ENCODE measurements around the gene NOTO.
A peak's percentile ranks its signal among the peaks of the same experiment; 100 is the strongest.

The NOTO gene

DNA sequence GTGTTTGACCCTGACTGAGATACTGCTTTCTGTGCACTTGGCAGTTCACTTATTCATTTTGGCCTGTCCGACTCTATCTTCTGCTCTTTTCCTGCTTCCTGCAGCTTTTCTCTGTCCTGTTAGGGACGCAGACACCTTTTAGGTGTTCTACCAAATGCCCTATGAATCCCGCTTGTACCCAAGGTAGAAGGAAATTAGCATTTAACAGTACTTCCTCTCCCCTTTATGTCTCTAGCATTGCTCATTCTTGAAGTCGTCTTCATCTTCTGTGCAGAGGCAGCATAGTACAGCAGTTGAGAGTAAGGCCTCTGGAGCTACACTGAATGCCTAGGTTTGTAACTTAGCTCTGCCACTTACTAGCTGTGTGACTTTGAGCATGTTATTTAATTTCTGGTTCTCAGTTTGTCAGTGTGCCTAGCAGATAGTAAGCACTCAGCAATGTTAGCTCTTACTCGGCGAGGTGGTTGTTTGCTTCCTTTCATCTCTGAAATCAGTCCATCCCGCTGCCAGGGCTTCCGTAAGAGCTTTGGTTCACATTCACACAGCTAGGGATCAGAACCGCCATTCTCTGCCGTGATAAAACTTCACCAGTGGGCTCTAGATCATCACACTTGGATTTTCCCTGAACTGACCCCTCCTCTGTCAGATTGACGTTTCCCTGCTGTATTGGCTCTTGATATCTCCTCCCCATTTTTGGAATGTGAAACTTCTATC is 33.1 kb downstream of the NOTO start:
- no peak for DNase-seq

DNA sequence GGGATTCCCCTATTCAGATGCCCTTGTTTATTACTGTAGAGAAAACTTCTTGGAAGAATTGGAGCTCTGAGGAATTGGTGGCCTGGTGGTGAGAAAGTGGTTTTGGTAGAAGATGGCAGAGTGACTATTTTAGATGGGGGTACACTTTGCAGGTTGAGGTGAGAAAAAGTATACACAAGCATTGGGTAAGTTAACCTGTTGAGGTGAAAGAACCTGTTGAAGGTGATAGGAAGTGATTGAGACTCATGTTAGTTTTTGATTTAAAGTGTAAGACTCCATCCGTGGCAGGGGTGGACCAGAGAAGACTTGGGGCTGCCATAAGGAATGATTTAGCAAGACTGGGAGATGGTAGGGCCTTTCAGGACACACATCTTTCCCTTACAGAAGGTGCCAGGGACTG is 34.8 kb downstream of the NOTO start:
- no peak for DNase-seq

DNA sequence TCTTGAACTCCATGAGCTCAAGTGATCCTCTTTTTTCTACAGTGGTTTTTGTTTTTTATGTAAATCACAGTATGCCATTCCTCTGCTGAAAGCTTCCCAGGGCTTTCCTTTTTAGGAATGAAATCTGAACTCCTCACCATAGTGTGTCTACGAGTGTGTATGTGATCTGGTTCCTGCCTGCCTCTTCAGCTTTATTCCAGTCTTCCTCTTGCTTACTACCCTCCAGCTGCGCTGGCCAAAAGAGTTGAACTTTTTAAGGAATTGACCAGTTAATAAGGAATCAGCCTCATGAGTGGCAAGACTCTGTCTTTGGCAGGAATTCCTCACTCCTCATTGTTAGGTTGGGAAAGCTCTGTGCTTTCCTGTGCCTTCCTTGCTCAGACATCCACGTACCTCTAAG is 35.8 kb downstream of the NOTO start:
- DNase-seq: no peak

DNA sequence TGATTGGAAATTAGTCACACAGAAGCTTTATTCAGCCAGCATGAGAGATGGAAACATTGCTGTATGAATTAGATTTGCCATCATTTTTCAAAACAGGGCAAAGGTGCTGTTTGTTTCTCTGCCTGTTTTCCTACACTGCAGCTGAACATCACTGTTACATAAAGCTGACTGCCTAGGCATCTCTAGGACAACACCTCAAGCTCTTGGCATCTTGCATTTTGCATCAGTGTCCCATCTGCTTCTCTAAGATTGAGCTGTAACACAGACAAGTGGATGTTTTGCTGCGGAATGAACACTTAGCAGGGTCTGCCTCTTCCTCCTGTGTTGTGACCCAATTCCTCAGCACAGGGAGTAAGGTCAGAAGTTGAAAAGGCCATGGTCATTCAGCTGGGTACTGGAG is 36.6 kb downstream of the NOTO start:
- no peak for DNase-seq

DNA sequence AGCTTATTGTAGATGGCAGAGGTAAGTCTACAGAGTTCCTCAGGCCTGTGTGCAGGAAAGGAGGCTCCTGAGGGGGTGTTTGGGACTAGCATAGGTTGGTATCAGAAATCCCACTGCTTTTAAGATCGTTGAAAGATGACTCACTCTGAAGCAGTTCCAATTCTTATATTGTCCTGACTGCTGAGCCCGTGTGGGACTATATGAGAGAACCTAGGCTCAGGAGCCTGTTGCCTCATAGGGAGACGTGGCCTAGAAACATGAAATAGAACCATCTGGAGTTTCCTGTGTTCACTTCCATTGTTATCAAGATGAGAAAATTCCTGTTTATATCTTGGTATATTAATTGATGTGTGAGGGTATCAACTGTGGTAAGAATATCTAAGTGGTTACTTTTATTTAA is 37.4 kb downstream of the NOTO start:
- peak; percentile 28 for DNase-seq

DNA sequence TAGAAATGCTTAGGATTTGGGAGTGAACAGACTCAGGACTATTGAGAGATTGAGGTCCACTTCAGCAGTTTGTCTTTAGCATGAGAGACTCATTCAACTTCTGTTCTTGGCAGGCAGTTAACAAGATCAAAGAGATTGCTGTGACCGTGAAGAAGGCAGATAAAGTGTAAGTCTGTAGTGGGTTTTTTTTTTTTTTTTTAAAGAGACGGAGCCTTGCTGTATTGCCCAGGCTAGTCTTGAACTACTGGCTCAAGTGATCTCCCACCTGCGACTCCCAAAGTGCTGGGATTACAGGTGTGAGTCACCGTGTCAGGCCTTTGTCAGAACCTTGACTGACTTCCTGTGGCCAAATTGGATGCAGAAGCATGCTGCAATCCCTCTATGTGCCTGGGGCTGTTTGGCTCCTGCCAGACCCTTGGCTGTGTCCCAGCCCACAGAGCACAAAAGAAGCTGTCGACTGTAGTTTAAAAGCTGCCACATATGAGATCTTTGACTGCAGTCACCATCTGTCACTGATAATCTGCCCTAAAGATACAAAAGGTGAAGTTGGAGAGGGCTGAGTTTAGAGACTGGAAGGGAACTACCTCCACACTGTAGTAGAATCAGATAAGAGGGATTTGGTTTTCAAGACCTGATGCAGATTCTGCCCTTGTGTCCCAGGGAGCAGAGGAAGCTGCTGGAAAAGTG is 41.7 kb downstream of the NOTO start:
- DNase-seq: peak; percentile 8

DNA sequence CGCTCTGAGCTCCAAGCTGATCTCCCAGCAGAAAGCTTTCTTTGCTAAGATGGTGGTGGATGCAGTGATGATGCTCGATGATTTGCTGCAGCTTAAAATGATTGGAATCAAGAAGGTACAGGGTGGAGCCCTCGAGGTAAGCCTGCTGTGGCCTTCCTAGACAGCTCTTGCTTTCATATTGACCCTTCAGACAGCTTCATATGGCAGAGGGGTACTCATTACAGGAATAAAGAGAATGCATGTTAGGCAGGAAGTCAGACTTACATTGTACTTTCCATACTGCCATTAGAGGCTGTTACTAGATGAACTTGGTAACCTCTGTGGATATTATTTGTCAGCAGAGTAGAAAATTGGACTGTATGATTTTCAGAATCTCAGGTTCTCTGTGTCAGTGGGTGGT is 42.2 kb downstream of the NOTO start:
- no peak for DNase-seq

DNA sequence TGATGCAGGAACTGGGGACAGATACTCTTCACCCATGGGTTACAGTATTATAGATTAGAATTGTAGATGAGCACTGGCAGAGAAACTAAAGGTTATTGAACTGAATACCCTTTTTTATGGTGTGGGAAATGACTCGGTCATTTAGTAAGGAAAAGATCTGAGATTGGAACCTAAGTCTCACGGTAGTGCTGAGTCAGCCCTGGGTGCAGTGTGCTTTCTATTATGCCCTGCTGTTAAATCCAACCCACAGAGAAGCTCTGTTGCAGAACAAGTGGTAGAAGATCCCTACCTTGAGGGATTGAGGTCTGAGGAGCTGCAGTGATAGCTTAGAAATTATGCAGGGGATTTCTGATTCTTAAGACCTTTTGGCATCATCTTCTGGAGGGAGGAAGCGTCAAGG is 44.5 kb downstream of the NOTO start:
- no peak for DNase-seq

DNA sequence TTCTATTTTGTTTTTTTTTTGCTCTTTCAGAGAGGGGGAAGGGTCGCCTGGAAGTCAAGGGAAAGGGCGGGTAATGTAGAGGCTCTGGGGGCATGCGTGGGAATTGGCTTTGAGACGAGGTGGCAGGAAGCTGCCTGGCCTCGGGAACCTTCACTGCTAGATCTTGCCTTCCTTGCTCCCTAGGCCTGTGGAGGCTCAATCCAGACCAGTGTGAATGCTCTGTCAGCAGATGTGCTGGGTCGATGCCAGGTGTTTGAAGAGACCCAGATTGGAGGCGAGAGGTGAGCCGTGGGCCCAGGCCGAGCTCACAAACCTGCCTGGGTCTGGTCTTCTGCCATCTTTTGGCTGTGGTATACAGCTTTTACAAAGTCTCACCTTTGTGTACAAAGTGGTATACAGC is 47.3 kb downstream of the NOTO start:
- no peak for DNase-seq

DNA sequence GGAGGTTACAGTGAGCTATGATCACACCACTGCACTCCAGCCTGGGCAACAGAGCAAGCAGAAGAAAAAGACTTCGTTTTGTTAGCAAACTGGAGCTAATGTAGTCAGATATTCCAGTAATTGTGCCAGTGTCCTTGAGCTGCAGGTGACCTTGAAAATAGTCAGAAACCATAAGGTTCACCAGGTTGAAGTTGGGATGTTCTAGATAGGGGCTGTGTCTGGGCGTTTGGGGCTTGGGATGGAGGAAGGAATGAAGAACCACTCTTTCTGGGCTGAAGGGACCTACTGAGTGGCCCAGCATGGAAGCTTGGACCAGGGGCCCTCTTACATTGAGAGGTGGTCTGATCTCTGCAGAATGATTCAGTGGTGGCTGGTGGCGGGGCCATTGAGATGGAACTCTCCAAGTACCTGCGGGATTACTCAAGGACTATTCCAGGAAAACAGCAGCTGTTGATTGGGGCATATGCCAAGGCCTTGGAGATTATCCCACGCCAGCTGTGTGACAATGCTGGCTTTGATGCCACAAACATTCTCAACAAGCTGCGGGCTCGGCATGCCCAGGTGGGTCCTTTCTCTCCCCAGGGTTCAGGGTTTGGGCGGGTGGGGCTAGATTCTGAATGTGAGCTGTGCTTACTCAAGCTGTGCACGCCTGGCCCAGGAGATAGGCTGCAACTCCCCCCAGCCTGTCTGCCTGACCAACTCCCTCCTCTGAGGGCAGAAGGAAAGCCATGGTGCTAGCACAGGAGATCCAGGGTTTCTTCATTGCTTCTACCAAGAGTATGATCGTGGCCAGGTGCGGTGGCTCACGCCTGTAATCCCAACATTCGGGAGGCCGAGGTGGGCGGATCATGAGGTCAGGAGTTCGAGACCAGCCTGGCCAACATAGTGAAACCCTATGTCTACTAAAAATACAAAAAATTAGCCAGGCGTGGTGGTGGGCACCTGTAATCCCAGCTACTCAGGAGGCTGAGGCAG is 48.8 kb downstream of the NOTO start:
- no peak for DNase-seq

DNA sequence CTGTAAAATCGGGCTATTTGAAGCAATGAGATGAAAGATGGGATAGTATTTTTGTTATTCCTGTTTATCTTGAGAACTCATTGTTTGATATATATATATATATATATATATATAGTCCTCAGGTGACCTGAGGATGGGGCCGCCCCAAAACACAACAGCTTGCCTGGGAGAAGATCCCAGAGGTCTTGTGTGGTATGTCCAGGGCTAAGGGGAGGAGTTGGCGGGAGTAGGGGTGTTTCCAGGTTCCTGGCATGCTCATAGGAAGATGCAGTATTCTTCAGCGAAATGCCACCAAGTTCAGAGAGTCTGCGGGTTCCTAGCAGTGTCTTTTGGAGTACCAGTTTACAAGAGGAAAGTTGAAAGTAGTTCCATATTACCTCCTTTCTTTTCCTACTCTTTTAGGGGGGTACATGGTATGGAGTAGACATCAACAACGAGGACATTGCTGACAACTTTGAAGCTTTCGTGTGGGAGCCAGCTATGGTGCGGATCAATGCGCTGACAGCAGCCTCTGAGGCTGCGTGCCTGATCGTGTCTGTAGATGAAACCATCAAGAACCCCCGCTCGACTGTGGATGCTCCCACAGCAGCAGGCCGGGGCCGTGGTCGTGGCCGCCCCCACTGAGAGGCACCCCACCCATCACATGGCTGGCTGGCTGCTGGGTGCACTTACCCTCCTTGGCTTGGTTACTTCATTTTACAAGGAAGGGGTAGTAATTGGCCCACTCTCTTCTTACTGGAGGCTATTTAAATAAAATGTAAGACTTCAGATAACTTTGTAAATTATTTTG is 50.1 kb downstream of the NOTO start:
- no peak for DNase-seq

DNA sequence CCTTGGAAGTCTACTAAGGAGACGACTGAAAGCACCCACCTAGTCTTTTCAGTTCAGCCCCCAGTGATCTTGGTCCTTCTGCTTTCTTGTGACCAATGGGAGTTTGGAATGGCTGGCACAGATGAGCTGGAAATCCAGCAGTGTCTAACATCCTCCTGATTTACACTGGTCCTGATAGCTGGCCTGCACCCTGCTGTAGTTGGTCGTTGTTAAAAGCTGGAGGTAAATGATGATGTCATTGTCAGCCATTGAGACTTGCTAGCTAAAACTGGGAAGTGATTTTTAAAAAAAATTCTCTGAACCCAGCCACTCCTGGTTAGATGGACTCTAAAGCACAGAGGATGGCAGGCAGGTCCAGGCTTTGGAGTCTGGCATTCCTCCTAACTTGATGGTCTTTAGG is 51.0 kb downstream of the NOTO start:
- no peak for DNase-seq

DNA sequence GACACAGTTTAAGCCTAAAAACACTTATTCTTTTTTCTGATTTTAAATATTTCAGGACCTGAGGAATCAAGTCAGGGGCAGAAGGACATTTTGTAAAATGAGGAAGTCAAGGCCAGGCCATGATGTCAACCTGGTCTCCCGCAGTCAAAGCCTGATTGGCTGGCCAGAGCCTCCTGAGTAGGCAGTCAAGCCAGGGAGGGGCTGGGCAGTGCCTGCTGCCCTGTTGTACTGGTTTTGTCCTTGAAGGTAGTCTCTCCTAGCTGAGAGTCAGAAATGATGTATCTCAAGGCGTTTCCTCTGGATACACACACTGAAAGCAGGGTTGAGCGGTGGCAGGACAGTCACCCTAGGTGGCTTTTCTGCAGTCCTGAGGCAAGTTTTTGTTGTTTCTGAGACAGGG is 51.5 kb downstream of the NOTO start:
- no peak for DNase-seq

DNA sequence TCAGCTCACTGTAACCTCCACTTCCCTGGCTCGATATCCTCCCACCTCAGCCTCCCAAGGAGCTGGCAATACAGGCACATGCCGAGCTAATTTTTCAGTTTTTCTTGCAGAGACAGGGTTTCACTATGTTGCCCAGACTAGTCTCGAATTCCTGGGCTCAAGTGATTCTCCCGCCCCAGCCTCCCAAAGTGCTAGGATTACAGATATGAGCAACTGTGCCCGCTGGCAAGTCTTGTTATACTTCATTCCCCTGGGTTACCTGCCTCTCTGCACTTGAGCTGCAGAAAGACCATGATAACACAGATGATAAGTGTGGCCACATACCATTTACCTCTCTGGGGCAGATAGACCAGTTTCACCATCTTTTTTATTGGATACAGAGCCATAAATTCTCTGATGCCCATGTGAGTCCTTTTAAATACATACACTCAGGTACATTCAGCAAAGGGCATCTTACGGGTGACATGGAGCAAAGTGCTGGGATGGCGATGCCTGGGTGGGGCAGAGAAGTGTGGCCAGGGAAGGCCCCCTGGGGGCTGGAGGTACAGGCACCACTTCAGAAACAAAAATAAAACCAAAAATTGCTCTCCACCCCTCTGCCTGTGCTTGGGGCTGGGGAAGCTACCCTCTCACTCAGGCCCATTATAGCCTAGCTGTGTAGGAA is 52.1 kb downstream of the NOTO start:
- no peak for DNase-seq

DNA sequence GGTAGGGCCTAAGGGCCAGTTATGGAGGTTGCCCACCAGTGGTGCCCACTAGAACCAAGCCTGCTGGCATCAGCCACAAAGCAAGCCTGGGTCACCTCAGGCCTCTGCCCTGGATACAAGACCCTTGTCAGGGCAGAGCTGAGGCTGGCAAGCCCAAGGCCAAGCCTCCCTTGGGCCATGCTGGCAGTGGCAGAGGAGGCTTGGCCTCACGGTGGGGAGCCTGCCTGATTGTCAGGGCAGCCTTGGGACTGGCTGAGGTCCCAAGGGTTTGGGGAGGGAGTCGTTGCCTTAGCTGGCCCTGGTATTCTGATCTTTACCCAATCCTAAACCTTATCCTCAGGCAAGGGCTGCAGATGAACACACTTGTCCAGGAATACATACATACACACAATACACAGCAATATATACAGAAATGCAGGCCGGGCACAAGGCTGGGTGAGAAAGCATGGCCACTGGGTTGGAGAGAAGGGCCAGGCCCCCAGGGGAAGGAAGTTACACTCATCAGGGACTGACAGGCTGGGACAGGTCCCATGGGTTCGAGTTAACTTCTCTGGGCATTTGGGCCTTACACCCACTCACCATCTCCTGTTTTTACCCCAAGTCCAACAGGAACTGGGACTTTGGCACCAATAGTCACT is 52.8 kb downstream of the NOTO start:
- no peak for DNase-seq

DNA sequence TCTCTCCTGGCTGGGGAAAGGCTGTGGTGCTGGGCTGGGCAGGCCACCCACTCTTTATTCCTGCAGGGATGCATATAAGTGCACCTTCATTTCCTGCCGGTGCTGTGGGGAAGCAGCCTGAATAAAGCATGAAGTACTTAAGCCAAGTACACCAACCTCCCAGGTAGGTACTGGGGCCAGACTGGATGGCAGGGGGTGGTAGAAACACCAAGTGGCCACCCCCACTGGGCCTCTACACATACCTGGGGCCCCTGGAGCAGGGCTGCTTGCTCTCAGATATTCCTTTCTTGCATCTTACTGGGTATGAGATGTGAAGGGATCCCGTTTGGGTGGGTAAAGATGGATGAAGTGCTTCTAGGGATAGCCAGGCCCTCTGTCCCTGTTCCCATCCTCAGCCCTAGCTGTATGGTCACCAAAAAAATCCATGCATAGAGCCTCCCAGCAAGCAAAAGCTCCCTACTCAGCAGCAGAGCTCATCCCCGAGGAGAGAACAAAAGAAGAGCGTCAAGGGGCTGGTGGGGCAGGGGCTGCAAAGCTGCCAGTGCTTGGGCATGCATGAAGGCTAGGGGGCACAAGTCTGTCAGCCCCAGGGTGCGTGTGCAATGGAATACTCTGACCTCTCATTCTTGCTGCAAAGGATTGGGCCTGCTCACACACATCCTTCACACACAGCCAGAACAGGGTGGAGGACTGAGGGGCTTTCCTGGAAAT is 53.7 kb downstream of the NOTO start:
- no peak for DNase-seq

DNA sequence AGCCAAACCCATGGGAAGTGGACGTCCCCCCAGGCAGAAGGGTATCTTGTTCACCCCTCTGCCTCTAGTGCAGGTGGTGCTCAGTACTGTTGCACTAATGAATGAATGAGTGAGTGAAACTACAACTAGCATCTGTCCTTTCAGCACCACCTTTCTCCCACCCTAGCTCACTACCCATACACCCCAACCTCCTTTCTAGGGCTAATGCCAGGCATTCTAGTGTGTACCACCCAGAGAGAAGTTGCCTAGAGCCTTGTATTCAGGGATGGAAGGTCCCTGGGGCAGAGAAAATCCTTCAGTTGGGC is 54.2 kb downstream of the NOTO start:
- no peak for DNase-seq

DNA sequence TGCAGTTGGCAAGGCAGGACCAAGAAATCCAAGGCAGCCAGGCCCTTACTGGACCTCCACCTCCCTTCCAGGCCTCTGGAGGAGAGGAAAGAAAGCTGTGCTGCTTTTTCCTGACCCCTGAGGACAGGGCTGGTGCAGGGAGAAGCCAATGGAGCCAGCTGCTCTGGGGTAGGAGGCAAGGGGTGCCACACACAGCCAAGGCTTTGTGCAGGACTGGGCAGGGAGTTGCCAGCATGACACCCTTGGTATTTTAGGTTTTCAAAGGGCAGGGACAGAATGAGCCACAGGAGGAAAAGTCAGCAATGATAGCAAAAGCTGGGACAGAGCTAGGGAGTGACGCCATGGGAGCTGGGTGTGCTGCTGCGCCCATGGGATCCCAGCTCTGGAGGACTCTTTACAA is 54.6 kb downstream of the NOTO start:
- DNase-seq: no peak

DNA sequence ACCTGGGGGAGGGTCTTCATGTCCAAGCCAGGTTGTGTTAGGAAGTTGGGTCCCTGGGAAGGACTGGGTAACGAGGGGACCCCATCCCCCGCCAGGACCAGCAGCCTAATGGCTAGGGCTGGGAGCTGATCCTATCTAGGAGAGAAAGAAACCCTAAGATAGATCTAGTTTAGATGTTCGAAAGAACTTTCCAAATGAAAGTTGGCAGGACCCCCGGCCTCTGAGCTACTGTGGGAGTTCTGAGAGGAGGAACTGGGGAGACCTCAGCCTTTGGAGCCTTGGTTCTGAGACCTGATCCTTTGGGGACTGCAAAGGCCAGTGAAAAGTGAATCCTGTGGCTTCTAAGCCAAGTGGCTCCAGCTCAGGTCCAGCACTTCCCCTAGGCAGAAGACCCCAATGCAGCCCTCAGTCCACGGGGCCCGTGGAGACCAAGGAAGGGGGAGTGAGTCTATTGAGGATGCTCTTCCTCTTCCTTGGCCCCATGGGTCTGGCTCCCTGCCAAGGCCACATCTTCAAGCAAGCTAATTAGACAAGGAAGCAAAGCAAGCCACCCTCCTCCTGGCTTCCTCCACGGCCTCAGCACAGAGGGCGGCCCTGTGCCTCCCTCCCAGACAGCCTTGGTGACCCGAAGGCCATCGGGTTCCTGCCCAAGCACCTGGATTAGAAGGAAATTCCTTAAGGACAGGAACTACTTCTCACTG is 55.2 kb downstream of the NOTO start:
- DNase-seq: no peak

DNA sequence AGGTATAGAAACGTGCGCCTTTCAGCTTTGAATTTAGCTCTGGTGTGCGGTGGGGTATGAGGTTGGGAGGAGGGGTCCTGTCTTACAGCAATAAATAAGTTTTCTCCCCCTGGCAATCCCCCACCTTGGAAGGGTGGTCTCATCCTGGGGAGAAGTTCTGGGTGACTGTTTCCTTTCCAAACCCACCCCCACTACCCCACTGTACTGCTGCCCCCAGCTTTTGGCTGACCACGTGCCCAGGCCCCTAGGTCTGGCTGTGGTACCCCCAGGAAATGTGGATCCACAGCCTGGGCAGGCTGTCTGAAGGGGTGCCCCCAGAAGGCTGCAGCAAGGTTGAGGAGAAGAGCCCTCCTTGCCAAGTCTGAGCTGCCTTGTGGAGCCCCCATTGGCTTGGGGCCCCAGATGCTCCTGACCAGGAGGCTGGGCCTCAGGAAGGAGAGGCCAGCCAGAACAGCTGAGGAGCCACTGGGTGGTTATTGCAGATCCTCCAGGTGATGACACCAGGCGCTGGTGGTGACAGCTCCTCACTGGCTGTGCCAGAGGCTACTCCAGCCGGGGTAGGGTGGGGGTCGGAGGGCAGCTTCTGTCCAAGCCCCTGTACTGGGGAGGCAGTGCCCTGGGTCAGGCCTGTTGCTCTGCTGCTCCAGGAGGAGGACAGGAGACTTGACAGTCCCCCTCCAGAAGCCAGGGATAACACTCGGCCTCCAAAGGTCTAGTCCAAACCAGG is 56.0 kb downstream of the NOTO start:
- DNase-seq: no peak
